ENCODE data around the gene ASXL2. TPM values are rescaled to one million over a fixed set of nuclear protein-coding genes. Genes with fewer than 3 reads are reported as not detected.

ASXL2 gene
- total RNA-seq, 1 experiment from 2014 or later: 34.5 TPM

- no peaks in the 10 kb centered on the region; the same call in 1 of the 2 replicates for H3K9me3 ChIP-seq (ENCODE audit: insufficient read depth, low read depth)
- peaks cover 16% of the 10 kb centered on the region for H3F3A ChIP-seq (ENCODE audit: insufficient read depth, low read depth)
- BruUV-seq (replicated peaks): no TSS peak
- intact Hi-C loops (cut with micrococcal nuclease; ENCODE audit: unreplicated experiment): no loop called here
- ChIA-PET POLR2A (ENCODE audit: unreplicated experiment) (no interaction called here), CTCF (no interaction called here)
- no peak overlapping the region for H2AFZ ChIP-seq
- no peak overlapping the region for H3K4me3 ChIP-seq
- H3K27me3 ChIP-seq (ENCODE audit: insufficient read depth, low read depth): no peaks in the 10 kb centered on the region
- DNase-seq: no peak
- no peaks in the 10 kb centered on the region for H3K79me2 ChIP-seq (ENCODE audit: low read depth)
- no peaks in the 10 kb centered on the region for H4K20me1 ChIP-seq (ENCODE audit: insufficient read depth)
- no peaks in the 10 kb centered on the region for H3K36me3 ChIP-seq (ENCODE audit: low read depth)
- H3K27ac ChIP-seq: no peak overlapping the region
- no peak overlapping the region for H3K4me2 ChIP-seq
- H3K9me2 ChIP-seq (ENCODE audit: insufficient read depth): no peaks in the 10 kb centered on the region
- H3K4me1 ChIP-seq (replicated peaks; ENCODE audit: insufficient read depth): peaks cover 9% of the 10 kb centered on the region; the same call in 1 of the 2 replicates
- TF ChIP-seq EZH2 (IDR thresholded peaks at IDR 0.05; ENCODE audit: low read depth): no peak
- TF ChIP-seq CTCF (conservative IDR thresholded peaks at IDR 0.05): no peak
Observed at GRCh38 chr2:25711675-25712354, 166.5 kb downstream of the ASXL2 start.

- ChIA-PET POLR2A (ENCODE audit: unreplicated experiment) (no interaction called here), CTCF (no interaction called here)
- TF ChIP-seq EZH2 (IDR thresholded peaks at IDR 0.05; ENCODE audit: low read depth): no peak
- no peak for TF ChIP-seq CTCF (conservative IDR thresholded peaks at IDR 0.05)
- no peak overlapping the region for H3K4me3 ChIP-seq
- no peaks in the 10 kb centered on the region; the same call in 1 of the 2 replicates for H3K9me3 ChIP-seq (ENCODE audit: insufficient read depth, low read depth)
- H3K4me1 ChIP-seq (replicated peaks; ENCODE audit: insufficient read depth): peaks cover 9% of the 10 kb centered on the region; the same call in 1 of the 2 replicates
- H3K4me2 ChIP-seq: no peak overlapping the region
- H3K27ac ChIP-seq: no peak overlapping the region
- DNase-seq: no peak
- H3K79me2 ChIP-seq (ENCODE audit: low read depth): no peaks in the 10 kb centered on the region
- H2AFZ ChIP-seq: no peak overlapping the region
- intact Hi-C loops (cut with micrococcal nuclease; ENCODE audit: unreplicated experiment): no loop called here
- peaks cover 16% of the 10 kb centered on the region for H3F3A ChIP-seq (ENCODE audit: insufficient read depth, low read depth)
- H3K9me2 ChIP-seq (ENCODE audit: insufficient read depth): no peaks in the 10 kb centered on the region
- no peaks in the 10 kb centered on the region for H3K27me3 ChIP-seq (ENCODE audit: insufficient read depth, low read depth)
- no peaks in the 10 kb centered on the region for H3K36me3 ChIP-seq (ENCODE audit: low read depth)
- no peaks in the 10 kb centered on the region for H4K20me1 ChIP-seq (ENCODE audit: insufficient read depth)
- BruUV-seq (replicated peaks): no TSS peak
Observed at GRCh38 chr2:25710750-25711149, 167.5 kb downstream of the ASXL2 start.

- ChIA-PET CTCF (no interaction called here), POLR2A (ENCODE audit: unreplicated experiment) (interaction anchor here (0.6 kb wide), 1 partner anchor 9 kb away, joined by 5 read pairs; no protein-coding TSS in a partner anchor)
- Histone ChIP-seq H2AFZ (no peak overlapping the region), H3K79me2 (ENCODE audit: low read depth) (no peaks in the 10 kb centered on the region), H3K4me2 (no peak overlapping the region), H3K4me1 (replicated peaks; ENCODE audit: insufficient read depth) (peaks cover 9% of the 10 kb centered on the region; the same call in 1 of the 2 replicates), H3K9me2 (ENCODE audit: insufficient read depth) (no peaks in the 10 kb centered on the region), H3K27ac (no peak overlapping the region), H3K36me3 (ENCODE audit: low read depth) (no peaks in the 10 kb centered on the region), H3K4me3 (no peak overlapping the region), H4K20me1 (ENCODE audit: insufficient read depth) (no peaks in the 10 kb centered on the region), H3K27me3 (ENCODE audit: insufficient read depth, low read depth) (no peaks in the 10 kb centered on the region), H3F3A (ENCODE audit: insufficient read depth, low read depth) (peaks cover 16% of the 10 kb centered on the region), H3K9me3 (ENCODE audit: insufficient read depth, low read depth) (no peaks in the 10 kb centered on the region; the same call in 1 of the 2 replicates)
- no TSS peak for BruUV-seq (replicated peaks)
- TF ChIP-seq EZH2 (IDR thresholded peaks at IDR 0.05; ENCODE audit: low read depth) (no peak), CTCF (conservative IDR thresholded peaks at IDR 0.05) (no peak)
- no peak for DNase-seq
- intact Hi-C loops (cut with micrococcal nuclease; ENCODE audit: unreplicated experiment): no loop called here
Observed at GRCh38 chr2:25709349-25709748, 168.9 kb downstream of the ASXL2 start.

Measured in PC-9 (cell line).